GM12878 (cell line): ENCODE data around the gene PLEKHG4B. TPM values are rescaled to one million over a fixed set of nuclear protein-coding genes. Genes with fewer than 3 reads are reported as not detected.

Experiments used
- ATAC-seq: fragments of 200-7000 bp; cut with Tn5 transposase; 3 replicates; pipeline ENCODE4 v1.9.1; 2020; ENCODE audit warnings: mild to moderate bottlenecking, moderate library complexity
- BruUV-seq: library from RNA; stranded (reverse); fragments of 400-500 nt; replicated peaks from 2 replicates; lab custom pipeline; 2021; lab: Mats Ljungman, UMichigan
- CTCF ChIA-PET: fragments of 300-600 bp; sonication (Branson Sonifier 250); formaldehyde crosslinking; extraction: SDS; loops from one replicate; lab custom pipeline; 2021; ENCODE audit warnings: inconsistent platforms; lab: Yijun Ruan, JAX
- POLR2A ChIA-PET: fragments of 350-600 bp; formaldehyde crosslinking; extraction: SDS; loops from one replicate; lab custom pipeline; 2021; ENCODE audit warnings: inconsistent platforms; lab: Charles Lee
- RAD21 ChIA-PET: fragments of 300-600 bp; sonication (Branson Sonifier 250); formaldehyde crosslinking; loops from one replicate; lab custom pipeline; 2023; ENCODE audit warnings: antibody characterized with exemption; ENCODE audit not compliant: unreplicated experiment; lab: Charles Lee
- SMC1A ChIA-PET: fragments of 300-600 bp; sonication (Branson Sonifier 250); formaldehyde crosslinking; loops from one replicate; lab custom pipeline; 2023; ENCODE audit not compliant: unreplicated experiment, uncharacterized antibody; lab: Charles Lee
- DNase-seq: peaks from one replicate; pipeline ENCODE4 v3.0.0-alpha.2; 2011; ENCODE audit warnings: low read depth, low spot score
- FAIRE-seq: peaks from 3 replicates; lab custom pipeline; 2011; peaks lifted over from hg19 to GRCh38; lab: Jason Lieb, UNC
- H2AFZ ChIP-seq: 2 replicates; pipeline ENCODE4 v1.6.0; 2011; ENCODE audit warnings: low read depth, low read length, control low read depth; ENCODE audit not compliant: control insufficient read depth
- H3K27ac ChIP-seq: 2 replicates; pipeline ENCODE4 v1.5.1; 2011; ENCODE audit warnings: control low read depth; ENCODE audit not compliant: control insufficient read depth, insufficient read depth
- H3K27me3 ChIP-seq, 2 experiments: replicated peaks in 1 of 2; 2 replicates each; pipeline versions ENCODE4 v1.6.0 to v1.6.1; 2011; ENCODE audit warnings: low read length in 1 of 2; ENCODE audit not compliant: control insufficient read depth in 2 of 2, insufficient read depth in 2 of 2
- H3K36me3 ChIP-seq, 2 experiments: 2 replicates each; pipeline ENCODE4 v1.5.1; 2011; ENCODE audit warnings: low read length in 1 of 2; ENCODE audit not compliant: control insufficient read depth in 2 of 2, insufficient read depth in 2 of 2
- H3K4me1 ChIP-seq: 2 replicates; pipeline ENCODE4 v1.6.1; 2011; ENCODE audit warnings: mild to moderate bottlenecking, low read length, moderate library complexity, mixed read lengths; ENCODE audit not compliant: control insufficient read depth, insufficient read depth
- H3K4me2 ChIP-seq: 2 replicates; pipeline ENCODE4 v1.6.0; 2011; ENCODE audit warnings: control low read depth; ENCODE audit not compliant: control insufficient read depth, insufficient read depth
- H3K4me3 ChIP-seq: fragments of 200-600 bp; sonication (generic); 2 replicates; pipeline ENCODE4 v1.5.1; 2016
- H3K79me2 ChIP-seq: 2 replicates; pipeline ENCODE4 v1.6.0; 2011; ENCODE audit warnings: low read length; ENCODE audit not compliant: control insufficient read depth, insufficient read depth
- H3K9ac ChIP-seq: 2 replicates; pipeline ENCODE4 v1.8.0; 2011; ENCODE audit warnings: low read length, control low read depth, mixed read lengths; ENCODE audit not compliant: control insufficient read depth, insufficient read depth
- H3K9me3 ChIP-seq: replicated peaks from 3 replicates; pipeline ENCODE4 v1.5.1; 2011; ENCODE audit warnings: mild to moderate bottlenecking, low read length; ENCODE audit not compliant: control insufficient read depth, insufficient read depth
- H4K20me1 ChIP-seq: 2 replicates; pipeline ENCODE4 v1.6.0; 2011; ENCODE audit not compliant: control insufficient read depth, insufficient read depth
- CBX5 ChIP-seq: sonication (generic); IDR thresholded peaks from 2 replicates; pipeline ENCODE4 v1.6.1; 2016; ENCODE audit warnings: low read depth, moderate library complexity, mild to moderate bottlenecking, inconsistent platforms
- EGR1 ChIP-seq, 2 experiments: IDR thresholded peaks; 1 replicate in 1 of 2; 2 replicates in 1 of 2; pipeline ENCODE4 v1.6.1; 2011 to 2012; ENCODE audit warnings: low read depth in 2 of 2, low read length in 2 of 2, borderline replicate concordance in 1 of 2, mild to moderate bottlenecking in 1 of 2, moderate library complexity in 1 of 2
- ESRRA ChIP-seq: IDR thresholded peaks from 2 replicates; pipeline ENCODE4 v1.6.1; 2012; ENCODE audit warnings: mild to moderate bottlenecking, low read length, improper control_type of control experiment
- JUNB ChIP-seq: IDR thresholded peaks from 2 replicates; pipeline ENCODE4 v1.6.1; 2016; ENCODE audit warnings: antibody characterized with exemption, mild to moderate bottlenecking
- NR2C1 ChIP-seq: fragments of 450-650 bp; IDR thresholded peaks from 2 replicates; pipeline ENCODE4 v1.6.1; 2017; ENCODE audit warnings: antibody characterized with exemption, mild to moderate bottlenecking, moderate library complexity
- STAT3 ChIP-seq: IDR thresholded peaks from 2 replicates; pipeline ENCODE4 v1.6.1; 2011; ENCODE audit warnings: low read depth, low read length, improper control_type of control experiment
- SUZ12 ChIP-seq: fragments of 200-600 bp; sonication (generic); IDR thresholded peaks from one replicate; pipeline ENCODE4 v1.6.1; 2018; ENCODE audit warnings: antibody characterized with exemption, mild to moderate bottlenecking; ENCODE audit not compliant: unreplicated experiment
- TAF1 ChIP-seq: IDR thresholded peaks from 2 replicates; pipeline ENCODE4 v1.6.1; 2011; ENCODE audit warnings: mild to moderate bottlenecking, low read depth, low read length, borderline replicate concordance
- ZSCAN29 ChIP-seq: fragments of 450-650 bp; IDR thresholded peaks from 2 replicates; pipeline ENCODE4 v1.6.1; 2017; ENCODE audit warnings: mild to moderate bottlenecking, moderate library complexity
- WGBS: methylation state at CpG from one replicate; pipeline ENCODE4 v1.1.6; 2016; ENCODE audit warnings: low lambda C conversion rate; ENCODE audit not compliant: insufficient replicate concordance, insufficient coverage; ENCODE audit errors: missing lambda C conversion rate; 5-methylcytosine and 5-hydroxymethylcytosine counted together
- in situ Hi-C: fragments of 300-500 bp; cut with MboI; formaldehyde crosslinking; loops from 9 replicates; pipeline ENCODE4 v1.14.3; 2018; ENCODE audit warnings: mixed read lengths
- intact Hi-C: fragments of 100-400 bp; cut with micrococcal nuclease; formaldehyde crosslinking; loops from one replicate; pipeline ENCODE4 v1.14.2; 2022; ENCODE audit not compliant: unreplicated experiment
- polyA plus RNA-seq, 11 experiments: library from polyadenylated mRNA; depleted of rRNA in 4 of 11; unstranded in 6 of 11; stranded (reverse) in 5 of 11; fragments of >200 nt; fragmentation: Nextera tagmentation in 4 of 11; fragmentation: Illumina TruSeq in 1 of 11; extraction: Ambion mirVana in 4 of 11; extraction: Trizol in 1 of 11; gene quantifications; 1 replicate in 1 of 11; 2 replicates in 10 of 11; pipeline versions ENCODE4 v1.2.1 to v1.2.3, GENCODE V29; 2011 to 2016; ENCODE audit warnings: inconsistent platforms in 2 of 11, missing spikeins in 2 of 11, low read depth in 1 of 11
- total RNA-seq, 4 experiments: library from RNA; depleted of rRNA in 3 of 4; stranded (reverse); fragments of >200 nt in 3 of 4; fragmentation: Illumina TruSeq in 1 of 4; extraction: Trizol in 1 of 4; gene quantifications; 2 replicates each; pipeline versions ENCODE4 v1.2.1 to v1.2.3, GENCODE V29; 2013 to 2021
- TF ChIP-seq, protein P1 (sequence below): fragments of 450-650 bp; IDR thresholded peaks from 2 replicates; pipeline ENCODE4 v1.6.1; 2017; ENCODE audit warnings: mild to moderate bottlenecking, moderate library complexity
- TF ChIP-seq, protein P2 (sequence below): IDR thresholded peaks from 2 replicates; pipeline ENCODE4 v1.6.1; 2012; ENCODE audit warnings: improper control_type of control experiment, low read depth, low read length; ENCODE audit not compliant: insufficient replicate concordance

The PLEKHG4B gene
- total and polyA plus RNA-seq, 10 of the 15 experiments (the other 5 are each of a cell fraction or from before 2014, with no cell fraction given), result under 0.01 to 0.05 (median 0.01) TPM; not detected in 6

DNA sequence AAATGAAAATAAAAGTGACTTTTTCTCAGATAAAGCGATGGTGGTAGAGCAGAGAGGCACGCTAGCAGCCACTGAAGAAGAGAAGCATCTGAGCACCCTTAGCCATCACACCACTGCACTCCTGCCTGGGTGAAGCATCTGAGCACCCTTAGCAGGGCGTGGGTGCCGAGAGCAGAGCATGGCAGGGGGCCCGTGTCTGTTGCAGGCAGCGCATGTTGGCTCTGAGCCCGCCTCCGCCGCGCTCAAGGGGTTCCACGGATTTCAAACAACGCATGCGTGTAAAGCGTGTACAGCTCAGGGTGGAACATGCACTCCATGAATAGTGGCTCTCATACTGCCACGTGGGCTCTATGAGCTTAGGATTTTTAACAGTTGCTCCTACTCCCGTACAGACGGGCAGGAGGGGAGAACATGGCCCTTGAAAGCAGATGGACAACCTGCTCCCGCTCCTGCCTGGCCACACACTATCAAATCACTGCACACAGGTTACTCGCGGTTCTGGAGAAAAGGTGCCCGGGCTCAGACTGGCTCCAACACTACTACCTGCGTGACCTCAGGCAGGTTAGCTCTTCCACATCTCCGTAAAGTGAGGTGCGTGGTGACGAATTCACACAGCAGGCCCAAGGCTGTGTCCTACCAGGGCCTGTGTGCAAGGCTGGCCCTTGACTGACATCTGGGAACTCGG is 111.4 kb downstream of the PLEKHG4B start:
- Histone ChIP-seq H3K36me3 (peaks cover 6 to 8% of the 10 kb centered on the region in 2 experiments; a peak in 3 of 4 replicates), H3K9ac (no peak overlapping the region), H3K27me3 (no peaks in the 10 kb centered on the region), H3K4me3 (no peak overlapping the region), H3K9me3 (no peaks in the 10 kb centered on the region), H3K4me1 (no peaks in the 10 kb centered on the region), H3K27ac (no peak overlapping the region), H2AFZ (no peak overlapping the region), H3K79me2 (no peaks in the 10 kb centered on the region), H3K4me2 (no peak overlapping the region), H4K20me1 (no peaks in the 10 kb centered on the region; the same call in 1 of the 2 replicates)
- FAIRE-seq, result no peak
- ATAC-seq, result no peak
- WGBS, result 96% methylated on average over 21 of the region's 26 CpGs
- in situ Hi-C loops (no loop called here), intact Hi-C loops (no loop called here)
- ChIA-PET SMC1A (no interaction called here), RAD21 (no interaction called here), POLR2A (no interaction called here), CTCF (no interaction called here)
- DNase-seq, result no peak
- no TSS peak for BruUV-seq
- TF ChIP-seq JUNB (no peak), SUZ12 (no peak), CBX5 (no peak), STAT3 (no peak), NR2C1 (no peak), EGR1 (IDR thresholded peaks at IDR 0.05; ENCODE audit: borderline replicate concordance in 1 of 2, low read depth in 2 of 2, low read length in 2 of 2) (no peak), ZSCAN29 (no peak), TAF1 (no peak), ESRRA (no peak)
- TF ChIP-seq, protein P1, sequence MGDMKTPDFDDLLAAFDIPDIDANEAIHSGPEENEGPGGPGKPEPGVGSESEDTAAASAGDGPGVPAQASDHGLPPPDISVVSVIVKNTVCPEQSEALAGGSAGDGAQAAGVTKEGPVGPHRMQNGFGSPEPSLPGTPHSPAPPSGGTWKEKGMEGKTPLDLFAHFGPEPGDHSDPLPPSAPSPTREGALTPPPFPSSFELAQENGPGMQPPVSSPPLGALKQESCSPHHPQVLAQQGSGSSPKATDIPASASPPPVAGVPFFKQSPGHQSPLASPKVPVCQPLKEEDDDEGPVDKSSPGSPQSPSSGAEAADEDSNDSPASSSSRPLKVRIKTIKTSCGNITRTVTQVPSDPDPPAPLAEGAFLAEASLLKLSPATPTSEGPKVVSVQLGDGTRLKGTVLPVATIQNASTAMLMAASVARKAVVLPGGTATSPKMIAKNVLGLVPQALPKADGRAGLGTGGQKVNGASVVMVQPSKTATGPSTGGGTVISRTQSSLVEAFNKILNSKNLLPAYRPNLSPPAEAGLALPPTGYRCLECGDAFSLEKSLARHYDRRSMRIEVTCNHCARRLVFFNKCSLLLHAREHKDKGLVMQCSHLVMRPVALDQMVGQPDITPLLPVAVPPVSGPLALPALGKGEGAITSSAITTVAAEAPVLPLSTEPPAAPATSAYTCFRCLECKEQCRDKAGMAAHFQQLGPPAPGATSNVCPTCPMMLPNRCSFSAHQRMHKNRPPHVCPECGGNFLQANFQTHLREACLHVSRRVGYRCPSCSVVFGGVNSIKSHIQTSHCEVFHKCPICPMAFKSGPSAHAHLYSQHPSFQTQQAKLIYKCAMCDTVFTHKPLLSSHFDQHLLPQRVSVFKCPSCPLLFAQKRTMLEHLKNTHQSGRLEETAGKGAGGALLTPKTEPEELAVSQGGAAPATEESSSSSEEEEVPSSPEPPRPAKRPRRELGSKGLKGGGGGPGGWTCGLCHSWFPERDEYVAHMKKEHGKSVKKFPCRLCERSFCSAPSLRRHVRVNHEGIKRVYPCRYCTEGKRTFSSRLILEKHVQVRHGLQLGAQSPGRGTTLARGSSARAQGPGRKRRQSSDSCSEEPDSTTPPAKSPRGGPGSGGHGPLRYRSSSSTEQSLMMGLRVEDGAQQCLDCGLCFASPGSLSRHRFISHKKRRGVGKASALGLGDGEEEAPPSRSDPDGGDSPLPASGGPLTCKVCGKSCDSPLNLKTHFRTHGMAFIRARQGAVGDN, result no peak
- TF ChIP-seq, protein P2, sequence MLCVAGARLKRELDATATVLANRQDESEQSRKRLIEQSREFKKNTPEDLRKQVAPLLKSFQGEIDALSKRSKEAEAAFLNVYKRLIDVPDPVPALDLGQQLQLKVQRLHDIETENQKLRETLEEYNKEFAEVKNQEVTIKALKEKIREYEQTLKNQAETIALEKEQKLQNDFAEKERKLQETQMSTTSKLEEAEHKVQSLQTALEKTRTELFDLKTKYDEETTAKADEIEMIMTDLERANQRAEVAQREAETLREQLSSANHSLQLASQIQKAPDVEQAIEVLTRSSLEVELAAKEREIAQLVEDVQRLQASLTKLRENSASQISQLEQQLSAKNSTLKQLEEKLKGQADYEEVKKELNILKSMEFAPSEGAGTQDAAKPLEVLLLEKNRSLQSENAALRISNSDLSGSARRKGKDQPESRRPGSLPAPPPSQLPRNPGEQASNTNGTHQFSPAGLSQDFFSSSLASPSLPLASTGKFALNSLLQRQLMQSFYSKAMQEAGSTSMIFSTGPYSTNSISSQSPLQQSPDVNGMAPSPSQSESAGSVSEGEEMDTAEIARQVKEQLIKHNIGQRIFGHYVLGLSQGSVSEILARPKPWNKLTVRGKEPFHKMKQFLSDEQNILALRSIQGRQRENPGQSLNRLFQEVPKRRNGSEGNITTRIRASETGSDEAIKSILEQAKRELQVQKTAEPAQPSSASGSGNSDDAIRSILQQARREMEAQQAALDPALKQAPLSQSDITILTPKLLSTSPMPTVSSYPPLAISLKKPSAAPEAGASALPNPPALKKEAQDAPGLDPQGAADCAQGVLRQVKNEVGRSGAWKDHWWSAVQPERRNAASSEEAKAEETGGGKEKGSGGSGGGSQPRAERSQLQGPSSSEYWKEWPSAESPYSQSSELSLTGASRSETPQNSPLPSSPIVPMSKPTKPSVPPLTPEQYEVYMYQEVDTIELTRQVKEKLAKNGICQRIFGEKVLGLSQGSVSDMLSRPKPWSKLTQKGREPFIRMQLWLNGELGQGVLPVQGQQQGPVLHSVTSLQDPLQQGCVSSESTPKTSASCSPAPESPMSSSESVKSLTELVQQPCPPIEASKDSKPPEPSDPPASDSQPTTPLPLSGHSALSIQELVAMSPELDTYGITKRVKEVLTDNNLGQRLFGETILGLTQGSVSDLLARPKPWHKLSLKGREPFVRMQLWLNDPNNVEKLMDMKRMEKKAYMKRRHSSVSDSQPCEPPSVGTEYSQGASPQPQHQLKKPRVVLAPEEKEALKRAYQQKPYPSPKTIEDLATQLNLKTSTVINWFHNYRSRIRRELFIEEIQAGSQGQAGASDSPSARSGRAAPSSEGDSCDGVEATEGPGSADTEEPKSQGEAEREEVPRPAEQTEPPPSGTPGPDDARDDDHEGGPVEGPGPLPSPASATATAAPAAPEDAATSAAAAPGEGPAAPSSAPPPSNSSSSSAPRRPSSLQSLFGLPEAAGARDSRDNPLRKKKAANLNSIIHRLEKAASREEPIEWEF, result no peak
